SK-N-SH (cell line): ENCODE data around the gene RTL3. TPM values are rescaled to one million over a fixed set of nuclear protein-coding genes. Genes with fewer than 3 reads are reported as not detected.

ENCODE experiments used
- CTCF ChIA-PET: fragments of 300-600, 350-600 bp; formaldehyde crosslinking; extraction: SDS; loops from one replicate; lab custom pipeline; 2021; lab: Yijun Ruan, JAX
- POLR2A ChIA-PET: fragments of 350-600 bp; sonication (Branson Sonifier 250); formaldehyde crosslinking; extraction: SDS; loops from one replicate; lab custom pipeline; 2020; ENCODE audit warnings: antibody characterized with exemption, inconsistent platforms; lab: Yijun Ruan, JAX
- DNase-seq: peaks from one replicate; pipeline ENCODE4 v3.0.0; 2012
- H2AFZ ChIP-seq: fragments of 200-600 bp; sonication (generic); 2 replicates; pipeline ENCODE4 v1.8.1; 2016; ENCODE audit warnings: antibody characterized with exemption, mild to moderate bottlenecking, low read depth
- H3F3A ChIP-seq: fragments of 200-600 bp; sonication (generic); replicated peaks from 2 replicates; pipeline ENCODE3; 2016; ENCODE audit warnings: antibody characterized with exemption, mild to moderate bottlenecking; ENCODE audit not compliant: insufficient read depth
- H3K27ac ChIP-seq, 2 experiments: fragments of 200-500 bp in 1 of 2; fragments of 200-600 bp in 1 of 2; sonication (Bioruptor generic) in 1 of 2; sonication (generic), shearing (Covaris generic) in 1 of 2; 2 replicates each; pipeline versions ENCODE4 v1.5.1 to v1.6.1; 2014 to 2016; ENCODE audit warnings: low read depth in 2 of 2, inconsistent platforms in 1 of 2, low read length in 1 of 2, mild to moderate bottlenecking in 1 of 2, mixed read lengths in 1 of 2
- H3K27me3 ChIP-seq: fragments of 200-600 bp; sonication (generic), shearing (Covaris generic); 2 replicates; pipeline ENCODE4 v1.6.1; 2016; ENCODE audit warnings: mixed run types; ENCODE audit not compliant: insufficient read depth
- H3K36me3 ChIP-seq, 2 experiments: fragments of 200-500 bp in 1 of 2; fragments of 200-600 bp in 1 of 2; sonication (Bioruptor generic) in 1 of 2; sonication (generic) in 1 of 2; replicated peaks in 1 of 2; 2 replicates each; pipeline versions ENCODE3 to v1.5.1; 2014 to 2016; ENCODE audit warnings: low read length in 1 of 2, mild to moderate bottlenecking in 1 of 2; ENCODE audit not compliant: insufficient read depth in 2 of 2, control insufficient read depth in 1 of 2
- H3K4me1 ChIP-seq, 2 experiments: fragments of 200-500 bp in 1 of 2; fragments of 200-600 bp in 1 of 2; sonication (Bioruptor generic) in 1 of 2; sonication (generic), shearing (Covaris generic) in 1 of 2; 2 replicates each; pipeline versions ENCODE4 v1.5.1 to v1.6.1; 2014 to 2016; ENCODE audit warnings: low read depth in 1 of 2, low read length in 1 of 2, mixed run types in 1 of 2; ENCODE audit not compliant: insufficient read depth in 2 of 2, control insufficient read depth in 1 of 2
- H3K4me2 ChIP-seq: fragments of 200-600 bp; sonication (generic), shearing (Covaris generic); 2 replicates; pipeline ENCODE4 v1.6.1; 2017; ENCODE audit warnings: mixed run types
- H3K4me3 ChIP-seq, 2 experiments: fragments of 200-500 bp in 1 of 2; fragments of 200-600 bp in 1 of 2; sonication (Bioruptor generic) in 1 of 2; sonication (generic), shearing (Covaris generic) in 1 of 2; 2 replicates each; pipeline versions ENCODE4 v1.5.1 to v1.8.1; 2014 to 2016; ENCODE audit warnings: low read depth in 2 of 2, inconsistent platforms in 1 of 2, low read length in 1 of 2, mild to moderate bottlenecking in 1 of 2, mixed read lengths in 1 of 2, moderate library complexity in 1 of 2
- H3K79me2 ChIP-seq: fragments of 200-600 bp; sonication (generic); 2 replicates; pipeline ENCODE4 v1.8.1; 2017; ENCODE audit warnings: mild to moderate bottlenecking; ENCODE audit not compliant: insufficient read depth
- H3K9ac ChIP-seq: fragments of 200-600 bp; sonication (generic); 2 replicates; pipeline ENCODE4 v1.6.1; 2017; ENCODE audit warnings: mixed run types
- H3K9me2 ChIP-seq: fragments of 200-600 bp; sonication (generic); 2 replicates; pipeline ENCODE4 v1.6.1; 2017; ENCODE audit warnings: mixed run types
- H3K9me3 ChIP-seq: fragments of 200-600 bp; sonication (generic); 2 replicates; pipeline ENCODE4 v1.6.1; 2017; ENCODE audit warnings: mixed run types, mild to moderate bottlenecking, moderate library complexity
- H4K20me1 ChIP-seq: fragments of 200-600 bp; sonication (generic); 2 replicates; pipeline ENCODE4 v1.6.1; 2017; ENCODE audit warnings: mild to moderate bottlenecking, mixed run types; ENCODE audit not compliant: insufficient read depth
- CHD2 ChIP-seq: fragments of 150-350 bp; IDR thresholded peaks from 2 replicates; pipeline ENCODE4 v1.6.1; 2018; ENCODE audit warnings: low read length; ENCODE audit not compliant: partially characterized antibody
- CTCF ChIP-seq: fragments of 200-600 bp; sonication (generic); IDR thresholded peaks from 2 replicates; pipeline ENCODE4 v1.6.1; 2017; ENCODE audit warnings: antibody characterized with exemption, mild to moderate bottlenecking, moderate library complexity
- ELF1 ChIP-seq: IDR thresholded peaks from 2 replicates; pipeline ENCODE4 v1.4.0; 2012
- EZH2phosphoT487 ChIP-seq: fragments of 200-600 bp; sonication (generic); IDR thresholded peaks from 2 replicates; pipeline ENCODE4 v1.6.1; 2017; ENCODE audit warnings: low read depth, mixed run types, mild to moderate bottlenecking, antibody characterized with exemption, moderate library complexity, borderline replicate concordance
- FOXM1 ChIP-seq: IDR thresholded peaks from 2 replicates; pipeline ENCODE4 v1.4.0; 2012; ENCODE audit warnings: low read depth, mild to moderate bottlenecking
- GATA2 ChIP-seq: sonication (generic); formaldehyde crosslinking; IDR thresholded peaks from 2 replicates; pipeline ENCODE4 v1.5.0; 2020; ENCODE audit warnings: mild to moderate bottlenecking, missing genetic modification reagents
- MAX ChIP-seq: IDR thresholded peaks from 2 replicates; pipeline ENCODE4 v1.4.0; 2012; ENCODE audit warnings: low read depth
- MEF2A ChIP-seq: IDR thresholded peaks from 2 replicates; pipeline ENCODE4 v1.4.0; 2012; ENCODE audit warnings: low read depth, borderline replicate concordance
- NFIC ChIP-seq: IDR thresholded peaks from 2 replicates; pipeline ENCODE4 v1.4.0; 2012; ENCODE audit warnings: borderline replicate concordance
- NRF1 ChIP-seq: IDR thresholded peaks from 2 replicates; pipeline ENCODE4 v1.6.1; 2012; ENCODE audit warnings: low read depth, mild to moderate bottlenecking, low read length
- PBX3 ChIP-seq: IDR thresholded peaks from 2 replicates; pipeline ENCODE4; 2012
- RAD21 ChIP-seq: IDR thresholded peaks from 2 replicates; pipeline ENCODE4 v1.6.1; 2012; ENCODE audit warnings: mild to moderate bottlenecking, low read length
- REST ChIP-seq: IDR thresholded peaks from 2 replicates; pipeline ENCODE4 v1.6.1; 2012; ENCODE audit warnings: mild to moderate bottlenecking, low read depth, low read length, moderate library complexity
- RXRA ChIP-seq: IDR thresholded peaks from 2 replicates; pipeline ENCODE4 v1.4.0; 2012; ENCODE audit warnings: low read depth, mild to moderate bottlenecking, borderline replicate concordance
- TAF1 ChIP-seq: IDR thresholded peaks from 2 replicates; pipeline ENCODE4 v1.6.1; 2012; ENCODE audit warnings: low read depth, mild to moderate bottlenecking, low read length, moderate library complexity, borderline replicate concordance
- USF1 ChIP-seq: IDR thresholded peaks from 2 replicates; pipeline ENCODE4 v1.4.0; 2012; ENCODE audit warnings: low read depth, borderline replicate concordance
- WGBS: methylation state at CpG from one replicate; pipeline ENCODE4 v1.1.6; 2017; ENCODE audit warnings: low lambda C conversion rate; 5-methylcytosine and 5-hydroxymethylcytosine counted together
- polyA plus RNA-seq, 3 experiments: library from polyadenylated mRNA; depleted of rRNA; stranded (reverse); fragments of >200 nt; gene quantifications; 2 replicates each; pipeline ENCODE4 v1.2.3, GENCODE V29; 2012

Gene RTL3
- polyA plus RNA-seq, 1 of the 3 experiments (the other 2 are of a cell fraction): 0.64 TPM

- Histone ChIP-seq H3K4me1 (no peaks in the 10 kb centered on the region), H3K9me3 (no peaks in the 10 kb centered on the region), H4K20me1 (no peaks in the 10 kb centered on the region), H3K4me3 (no peak overlapping the region), H3K9me2 (no peaks in the 10 kb centered on the region), H3K27me3 (no peaks in the 10 kb centered on the region; the same call in 1 of the 2 replicates), H3K79me2 (no peaks in the 10 kb centered on the region), H3K4me2 (no peak overlapping the region), H3K36me3 (no peaks in the 10 kb centered on the region), H3F3A (no peaks in the 10 kb centered on the region), H2AFZ (no peak overlapping the region), H3K27ac (no peak overlapping the region), H3K9ac (no peak overlapping the region)
- ChIA-PET POLR2A (no interaction called here), CTCF (no interaction called here)
- no peak for TF ChIP-seq EZH2phosphoT487
- TF ChIP-seq FOXM1: no peak
- TF ChIP-seq NFIC: no peak
- no peak for TF ChIP-seq TAF1
- no peak for TF ChIP-seq CTCF
- TF ChIP-seq MAX: no peak
- TF ChIP-seq MEF2A: no peak
- TF ChIP-seq GATA2 (CRISPR knock-in tag): no peak
- 32% methylated on average over 3 of the region's 3 CpGs for WGBS
- DNase-seq: no peak
Measured at GRCh38 chrX:78661836-78662235, 2.7 kb upstream of the RTL3 start.

- CTCF ChIA-PET: no interaction called here
Measured at GRCh38 chrX:78659955-78660354, 827 bp upstream of the RTL3 start.

More at GRCh38 chrX:78659955-78660354, 827 bp upstream of the RTL3 start:
- 20% methylated on average over 2 of the region's 2 CpGs for WGBS
- no peaks in the 10 kb centered on the region for H3K4me1 ChIP-seq
- POLR2A ChIA-PET: no interaction called here
- no peaks in the 10 kb centered on the region for H3K9me3 ChIP-seq
- TF ChIP-seq REST (no peak), ELF1 (no peak), USF1 (no peak), PBX3 (no peak), RXRA (no peak), NFIC (no peak), MAX (no peak), CHD2 (no peak), NRF1 (no peak), RAD21 (no peak)
- H3K4me3 ChIP-seq: no peak overlapping the region
- no peaks in the 10 kb centered on the region; the same call in 1 of the 2 replicates for H3K27me3 ChIP-seq
- H2AFZ ChIP-seq: 0 out of 2 replicates have a peak overlapping the region, but pooled peaks have one; percentile 35
- H3K9ac ChIP-seq: no peak overlapping the region
- no peak for DNase-seq
- H3K27ac ChIP-seq: peak overlapping the region in 1 of 2 experiments; percentile 51; a peak in 2 of 4 replicates
- no peaks in the 10 kb centered on the region for H3K36me3 ChIP-seq
- no peaks in the 10 kb centered on the region for H3K9me2 ChIP-seq
- no peaks in the 10 kb centered on the region for H4K20me1 ChIP-seq
- peak overlapping the region; percentile 45; the same call in 1 of the 2 replicates for H3K4me2 ChIP-seq
- H3F3A ChIP-seq: no peaks in the 10 kb centered on the region
- no peaks in the 10 kb centered on the region for H3K79me2 ChIP-seq
